ENCODE results near the gene EPHX1. TPM values are rescaled to one million over a fixed set of nuclear protein-coding genes. Genes with fewer than 3 reads are reported as not detected.

EPHX1 gene
- total RNA-seq, 1 donor from 2014 or later = 142 TPM

- no peak overlapping the region for H3K27ac ChIP-seq
- peaks cover 0 to 65% of the 10 kb centered on the region in 2 donors for H3K36me3 ChIP-seq
- peaks cover 3% of the 10 kb centered on the region for H3K4me1 ChIP-seq
- H3K9me3 ChIP-seq = no peaks in the 10 kb centered on the region
- H3K4me3 ChIP-seq = no peak overlapping the region
- no peaks in the 10 kb centered on the region for H3K27me3 ChIP-seq
- TF ChIP-seq, protein P1, sequence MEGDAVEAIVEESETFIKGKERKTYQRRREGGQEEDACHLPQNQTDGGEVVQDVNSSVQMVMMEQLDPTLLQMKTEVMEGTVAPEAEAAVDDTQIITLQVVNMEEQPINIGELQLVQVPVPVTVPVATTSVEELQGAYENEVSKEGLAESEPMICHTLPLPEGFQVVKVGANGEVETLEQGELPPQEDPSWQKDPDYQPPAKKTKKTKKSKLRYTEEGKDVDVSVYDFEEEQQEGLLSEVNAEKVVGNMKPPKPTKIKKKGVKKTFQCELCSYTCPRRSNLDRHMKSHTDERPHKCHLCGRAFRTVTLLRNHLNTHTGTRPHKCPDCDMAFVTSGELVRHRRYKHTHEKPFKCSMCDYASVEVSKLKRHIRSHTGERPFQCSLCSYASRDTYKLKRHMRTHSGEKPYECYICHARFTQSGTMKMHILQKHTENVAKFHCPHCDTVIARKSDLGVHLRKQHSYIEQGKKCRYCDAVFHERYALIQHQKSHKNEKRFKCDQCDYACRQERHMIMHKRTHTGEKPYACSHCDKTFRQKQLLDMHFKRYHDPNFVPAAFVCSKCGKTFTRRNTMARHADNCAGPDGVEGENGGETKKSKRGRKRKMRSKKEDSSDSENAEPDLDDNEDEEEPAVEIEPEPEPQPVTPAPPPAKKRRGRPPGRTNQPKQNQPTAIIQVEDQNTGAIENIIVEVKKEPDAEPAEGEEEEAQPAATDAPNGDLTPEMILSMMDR (IDR thresholded peaks at IDR 0.05) = no peak
- TF ChIP-seq POLR2AphosphoS5 (IDR thresholded peaks at IDR 0.05; ENCODE audit: insufficient read depth in 1 of 2, low read depth in 1 of 2) (no peak), POLR2A (IDR thresholded peaks at IDR 0.05) (no peak)
- intact Hi-C loops (cut with DNase I) = no loop called here
- DNase-seq (ENCODE audit: extremely low spot score in 2 of 2) = no peak
These were observed 42.6 kb downstream of the EPHX1 start for GRCh38 chr1:225852413-225853124.

- H3K36me3 ChIP-seq = peaks cover 0 to 58% of the 10 kb centered on the region in 2 donors
- intact Hi-C loops (cut with DNase I) = no loop called here
- DNase-seq (ENCODE audit: extremely low spot score in 2 of 2) = no peak
- H3K9me3 ChIP-seq = no peaks in the 10 kb centered on the region
- no peaks in the 10 kb centered on the region for H3K4me1 ChIP-seq
- H3K27ac ChIP-seq = no peak overlapping the region
- H3K27me3 ChIP-seq = no peaks in the 10 kb centered on the region
- TF ChIP-seq POLR2A (IDR thresholded peaks at IDR 0.05) (no peak), POLR2AphosphoS5 (IDR thresholded peaks at IDR 0.05; ENCODE audit: insufficient read depth in 1 of 2, low read depth in 1 of 2) (no peak)
- TF ChIP-seq, protein P1 (IDR thresholded peaks at IDR 0.05) = no peak
- H3K4me3 ChIP-seq = no peak overlapping the region
These were observed 43.5 kb downstream of the EPHX1 start for GRCh38 chr1:225853441-225853840.

DNA sequence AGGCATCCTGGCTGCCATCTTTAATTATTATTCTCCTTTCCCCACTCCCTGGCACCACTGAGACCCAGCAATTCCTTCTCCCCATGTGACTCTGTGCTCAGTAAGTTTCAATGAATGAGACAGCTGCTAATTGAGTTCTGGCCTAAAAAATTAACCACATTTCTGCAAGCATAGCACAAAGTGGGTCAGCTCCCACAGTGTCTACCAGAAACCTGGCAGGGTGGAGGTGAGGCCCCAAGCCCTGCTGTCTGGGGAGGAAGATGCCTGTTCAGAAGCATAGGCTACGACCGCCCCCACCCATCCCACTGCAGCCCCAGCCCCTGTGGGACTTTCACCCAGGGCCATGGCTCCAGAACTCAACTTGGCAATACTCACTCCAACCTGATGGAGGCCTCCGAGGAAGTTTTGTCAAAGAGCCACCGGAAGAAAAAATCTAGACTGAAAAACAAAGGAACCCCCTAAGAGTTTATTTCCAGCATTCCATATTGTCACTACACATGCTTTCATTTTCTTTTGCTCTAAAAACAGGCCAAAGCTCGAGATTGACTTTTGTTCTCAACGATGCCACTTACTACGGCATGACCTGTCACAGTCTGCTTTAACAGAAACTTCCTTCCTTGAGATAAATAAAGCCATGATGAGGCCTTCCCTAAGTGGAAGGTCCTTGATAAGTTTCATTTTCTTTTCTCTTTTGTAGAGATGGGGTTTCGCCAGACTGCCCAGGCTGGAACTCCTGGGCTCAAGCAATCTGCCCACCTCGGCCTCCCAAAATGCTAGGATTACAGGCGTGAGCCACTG, 45.8 kb downstream of the EPHX1 start:
- DNase-seq (ENCODE audit: extremely low spot score in 2 of 2) = no peak
- H3K9me3 ChIP-seq = no peaks in the 10 kb centered on the region
- no peaks in the 10 kb centered on the region for H3K27me3 ChIP-seq
- H3K36me3 ChIP-seq = peaks cover 0 to 50% of the 10 kb centered on the region in 2 donors
- no peak overlapping the region for H3K4me3 ChIP-seq
- no peak overlapping the region for H3K27ac ChIP-seq
- intact Hi-C loops (cut with DNase I) = no loop called here
- TF ChIP-seq POLR2AphosphoS5 (IDR thresholded peaks at IDR 0.05; ENCODE audit: insufficient read depth in 1 of 2, low read depth in 1 of 2) (no peak), POLR2A (IDR thresholded peaks at IDR 0.05) (no peak)
- TF ChIP-seq, protein P1 (IDR thresholded peaks at IDR 0.05) = no peak
- H3K4me1 ChIP-seq = no peaks in the 10 kb centered on the region

GRCh38 chr1:225857256-225857655, 47.3 kb downstream of the EPHX1 start:
- TF ChIP-seq, protein P1 (IDR thresholded peaks at IDR 0.05) = no peak
- TF ChIP-seq POLR2A (IDR thresholded peaks at IDR 0.05) = no peak
- no peak for TF ChIP-seq POLR2AphosphoS5 (IDR thresholded peaks at IDR 0.05; ENCODE audit: insufficient read depth in 1 of 2, low read depth in 1 of 2)
- H3K4me1 ChIP-seq = no peaks in the 10 kb centered on the region
- no peaks in the 10 kb centered on the region for H3K27me3 ChIP-seq
- DNase-seq (ENCODE audit: extremely low spot score in 2 of 2) = no peak
- no peaks in the 10 kb centered on the region for H3K9me3 ChIP-seq
- intact Hi-C loops (cut with DNase I) = no loop called here
- H3K4me3 ChIP-seq = no peak overlapping the region
- H3K27ac ChIP-seq = no peak overlapping the region
- H3K36me3 ChIP-seq = peaks cover 0 to 61% of the 10 kb centered on the region in 2 donors

Measured in vagina (tissue), 2 donors.